Measurements from ENCODE around the gene MTERF4.

Gene MTERF4

GRCh38 chr2:241102239-241102803, at the start of gene MTERF4:
MTERF4 (minus strand) TSS chr2:241102287; CDS start chr2:241102273, 14 bp downstream.
- H3K4me2 ChIP-seq (ENCODE audit: low read length) = peak within 1 kb of the TSS; percentile 89
- peaks cover 46% of the 10 kb centered on the region for H3K4me1 ChIP-seq (ENCODE audit: low read length)
- peaks cover 40% of the 10 kb centered on the region for H3K36me3 ChIP-seq (replicated peaks; ENCODE audit: low read depth, low read length)
- H3K79me2 ChIP-seq (ENCODE audit: low read length) = peaks cover 64% of the 10 kb centered on the region
- H2AFZ ChIP-seq (ENCODE audit: low read depth, low read length) = peak within 1 kb of the TSS; percentile 67; the same call in 1 of the 2 replicates
- peak within 1 kb of the TSS; percentile 85 for H3K4me3 ChIP-seq (ENCODE audit: low read length)
- H3K27me3 ChIP-seq (ENCODE audit: low read depth, low read length) = no peaks in the 10 kb centered on the region
- H3K9me3 ChIP-seq (ENCODE audit: insufficient read depth, low read length) = no peaks in the 10 kb centered on the region
- H3K9ac ChIP-seq (ENCODE audit: low read length) = peak within 1 kb of the TSS; percentile 98
- H4K20me1 ChIP-seq (ENCODE audit: insufficient read depth, low read length) = peaks cover 6% of the 10 kb centered on the region; the same call in 1 of the 2 replicates
- H3K27ac ChIP-seq (ENCODE audit: low read length) = peak within 1 kb of the TSS; percentile 89
- no peak for TF ChIP-seq EZH2phosphoT487 (IDR thresholded peaks at IDR 0.05; ENCODE audit: low read depth)
- TF ChIP-seq CTCF (IDR thresholded peaks at IDR 0.05; ENCODE audit: low read depth, low read length) = no peak

DNA sequence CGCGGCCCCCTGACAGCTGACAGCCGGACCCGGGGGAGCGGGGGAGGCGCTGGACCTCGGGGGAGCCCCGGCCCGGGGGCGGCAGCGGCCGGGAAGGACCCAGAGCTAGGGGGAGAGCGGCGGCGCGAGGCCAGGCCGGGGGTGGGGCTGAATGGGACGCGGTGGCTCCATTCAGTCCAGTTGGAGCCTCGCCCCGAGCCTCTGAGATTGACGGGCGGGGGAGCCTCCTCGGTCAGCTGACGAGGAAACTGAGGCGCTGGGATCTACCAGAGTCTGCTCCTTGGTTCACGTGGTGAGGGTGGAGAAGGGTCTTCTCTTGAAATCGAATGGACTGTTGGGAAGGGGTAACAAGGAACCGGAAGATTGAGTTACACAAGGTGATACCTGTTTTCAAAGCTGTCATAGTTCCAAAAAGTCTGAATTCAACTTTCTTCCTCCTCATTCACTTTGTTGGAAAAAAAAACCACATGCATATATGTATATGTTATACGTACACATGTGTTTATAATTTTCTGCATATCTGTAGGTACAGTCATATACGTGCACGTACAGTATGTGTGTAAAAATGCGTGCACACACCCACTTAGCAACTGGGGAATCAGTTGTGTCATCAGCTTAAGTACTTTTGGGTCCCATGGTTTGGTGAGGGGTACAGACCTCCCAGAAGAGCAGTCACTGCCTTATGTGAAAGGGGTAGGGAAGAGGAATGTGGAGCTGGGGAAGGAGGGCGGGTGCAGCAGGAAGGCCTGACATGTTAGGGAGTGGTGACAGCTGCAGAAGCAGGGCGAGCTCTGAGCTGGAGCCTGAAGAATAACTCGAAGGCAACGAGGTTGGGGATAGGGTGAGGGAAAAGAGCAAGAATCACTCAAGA, 48.8 kb upstream of the MTERF4 start:
- Histone ChIP-seq H3K36me3 (replicated peaks; ENCODE audit: low read depth, low read length) (no peaks in the 10 kb centered on the region), H3K79me2 (ENCODE audit: low read length) (peaks cover 67% of the 10 kb centered on the region), H3K4me1 (ENCODE audit: low read length) (peaks cover 29% of the 10 kb centered on the region), H3K4me2 (ENCODE audit: low read length) (peak overlapping the region; percentile 98), H3K9ac (ENCODE audit: low read length) (peak overlapping the region; percentile 76), H3K4me3 (ENCODE audit: low read length) (peak overlapping the region; percentile 99), H4K20me1 (ENCODE audit: insufficient read depth, low read length) (0 out of 2 replicates have a peak, but pooled peaks cover 4% of the 10 kb centered on the region), H3K27ac (ENCODE audit: low read length) (peak overlapping the region; percentile 40), H3K9me3 (ENCODE audit: insufficient read depth, low read length) (no peaks in the 10 kb centered on the region), H3K27me3 (ENCODE audit: low read depth, low read length) (no peaks in the 10 kb centered on the region), H2AFZ (ENCODE audit: low read depth, low read length) (no peak overlapping the region)
- no peak for TF ChIP-seq EZH2phosphoT487 (IDR thresholded peaks at IDR 0.05; ENCODE audit: low read depth)
- no peak for TF ChIP-seq CTCF (IDR thresholded peaks at IDR 0.05; ENCODE audit: low read depth, low read length)

- H3K27ac ChIP-seq (ENCODE audit: low read length) = peak within 1 kb of the TSS; percentile 57
- H3K9me3 ChIP-seq (ENCODE audit: insufficient read depth, low read length) = no peaks in the 10 kb centered on the region
- 0 out of 2 replicates have a peak, but pooled peaks cover 4% of the 10 kb centered on the region for H4K20me1 ChIP-seq (ENCODE audit: insufficient read depth, low read length)
- H2AFZ ChIP-seq (ENCODE audit: low read depth, low read length) = no peak within 1 kb of the TSS
- H3K9ac ChIP-seq (ENCODE audit: low read length) = peak within 1 kb of the TSS; percentile 96
- peaks cover 75% of the 10 kb centered on the region for H3K79me2 ChIP-seq (ENCODE audit: low read length)
- no peaks in the 10 kb centered on the region for H3K36me3 ChIP-seq (replicated peaks; ENCODE audit: low read depth, low read length)
- TF ChIP-seq EZH2phosphoT487 (IDR thresholded peaks at IDR 0.05; ENCODE audit: low read depth) (no peak), CTCF (IDR thresholded peaks at IDR 0.05; ENCODE audit: low read depth, low read length) (peak; percentile 39)
- H3K4me3 ChIP-seq (ENCODE audit: low read length) = peak within 1 kb of the TSS; percentile 99
- H3K27me3 ChIP-seq (ENCODE audit: low read depth, low read length) = no peaks in the 10 kb centered on the region
- H3K4me2 ChIP-seq (ENCODE audit: low read length) = peak within 1 kb of the TSS; percentile 98
- peaks cover 29% of the 10 kb centered on the region for H3K4me1 ChIP-seq (ENCODE audit: low read length)
Measured at GRCh38 chr2:241149925-241150659, 48.0 kb upstream of the MTERF4 start, which contains the start of gene PPP1R7. PPP1R7 (plus strand) TSS chr2:241150467; CDS start chr2:241150496, 29 bp downstream.

- Histone ChIP-seq H3K4me2 (ENCODE audit: low read length) (peak overlapping the region; percentile 89), H3K27ac (ENCODE audit: low read length) (peak overlapping the region; percentile 57), H3K9ac (ENCODE audit: low read length) (peak overlapping the region; percentile 96), H2AFZ (ENCODE audit: low read depth, low read length) (no peak overlapping the region), H3K79me2 (ENCODE audit: low read length) (peaks cover 80% of the 10 kb centered on the region), H4K20me1 (ENCODE audit: insufficient read depth, low read length) (0 out of 2 replicates have a peak, but pooled peaks cover 4% of the 10 kb centered on the region), H3K27me3 (ENCODE audit: low read depth, low read length) (no peaks in the 10 kb centered on the region), H3K4me3 (ENCODE audit: low read length) (peak overlapping the region; percentile 99), H3K36me3 (replicated peaks; ENCODE audit: low read depth, low read length) (no peaks in the 10 kb centered on the region), H3K4me1 (ENCODE audit: low read length) (peaks cover 29% of the 10 kb centered on the region), H3K9me3 (ENCODE audit: insufficient read depth, low read length) (no peaks in the 10 kb centered on the region)
- TF ChIP-seq EZH2phosphoT487 (IDR thresholded peaks at IDR 0.05; ENCODE audit: low read depth) (no peak), CTCF (IDR thresholded peaks at IDR 0.05; ENCODE audit: low read depth, low read length) (no peak)
Measured at GRCh38 chr2:241149675-241149924, 47.5 kb upstream of the MTERF4 start.

All from OCI-LY3 (cell line).